Measurements from ENCODE around the gene BRD7.

BRD7 gene

GRCh38 chr16:50289950-50290764 lies 78.6 kb downstream of the BRD7 start:
- no peak for DNase-seq (ENCODE audit: low read depth)
- H3K4me1 ChIP-seq (ENCODE audit: control insufficient read depth, insufficient read depth, low read length), result no peaks in the 10 kb centered on the region
- H3K27me3 ChIP-seq (replicated peaks; ENCODE audit: control insufficient read depth, insufficient read depth, low read length), result no peaks in the 10 kb centered on the region
- H3K36me3 ChIP-seq (ENCODE audit: control insufficient read depth, insufficient read depth, low read length, severe bottlenecking), result peaks cover 2% of the 10 kb centered on the region
- H3K9me3 ChIP-seq (ENCODE audit: control insufficient read depth, low read length), result no peaks in the 10 kb centered on the region
- no peak overlapping the region for H3K4me3 ChIP-seq (ENCODE audit: low read length)
- no peak overlapping the region for H3K9ac ChIP-seq (ENCODE audit: low read length)

- Histone ChIP-seq H3K4me1 (ENCODE audit: control insufficient read depth, insufficient read depth, low read length) (no peaks in the 10 kb centered on the region), H3K27me3 (replicated peaks; ENCODE audit: control insufficient read depth, insufficient read depth, low read length) (no peaks in the 10 kb centered on the region), H3K9ac (ENCODE audit: low read length) (no peak overlapping the region), H3K36me3 (ENCODE audit: control insufficient read depth, insufficient read depth, low read length, severe bottlenecking) (peaks cover 2% of the 10 kb centered on the region), H3K9me3 (ENCODE audit: control insufficient read depth, low read length) (no peaks in the 10 kb centered on the region), H3K4me3 (ENCODE audit: low read length) (no peak overlapping the region)
- no peak for DNase-seq (ENCODE audit: low read depth)
Measured at GRCh38 chr16:50288920-50289319, 79.9 kb downstream of the BRD7 start.

DNA sequence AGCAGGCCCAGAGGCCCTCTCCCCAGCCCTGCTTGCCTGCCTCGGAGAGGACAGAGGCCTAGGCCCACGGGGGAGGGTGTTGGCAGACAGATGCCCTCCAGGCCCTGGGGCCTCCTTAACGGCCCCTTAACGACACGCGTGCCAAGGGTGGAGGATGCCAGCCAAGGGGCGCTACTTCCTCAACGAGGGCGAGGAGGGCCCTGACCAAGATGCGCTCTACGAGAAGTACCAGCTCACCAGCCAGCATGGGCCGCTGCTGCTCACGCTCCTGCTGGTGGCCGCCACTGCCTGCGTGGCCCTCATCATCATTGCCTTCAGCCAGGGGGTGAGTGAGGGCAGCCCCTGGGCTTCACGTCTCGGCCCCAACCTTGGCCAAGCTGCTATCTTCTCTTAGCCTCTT lies 80.8 kb downstream of the BRD7 start:
- H3K27me3 ChIP-seq (replicated peaks; ENCODE audit: control insufficient read depth, insufficient read depth, low read length), result no peaks in the 10 kb centered on the region
- no peaks in the 10 kb centered on the region for H3K36me3 ChIP-seq (ENCODE audit: control insufficient read depth, insufficient read depth, low read length, severe bottlenecking)
- H3K9me3 ChIP-seq (ENCODE audit: control insufficient read depth, low read length), result no peaks in the 10 kb centered on the region
- no peaks in the 10 kb centered on the region for H3K4me1 ChIP-seq (ENCODE audit: control insufficient read depth, insufficient read depth, low read length)
- DNase-seq (ENCODE audit: low read depth), result no peak
- no peak overlapping the region for H3K4me3 ChIP-seq (ENCODE audit: low read length)
- no peak overlapping the region for H3K9ac ChIP-seq (ENCODE audit: low read length)

- Histone ChIP-seq H3K36me3 (ENCODE audit: control insufficient read depth, insufficient read depth, low read length, severe bottlenecking) (no peaks in the 10 kb centered on the region), H3K9me3 (ENCODE audit: control insufficient read depth, low read length) (no peaks in the 10 kb centered on the region), H3K27me3 (replicated peaks; ENCODE audit: control insufficient read depth, insufficient read depth, low read length) (no peaks in the 10 kb centered on the region), H3K4me1 (ENCODE audit: control insufficient read depth, insufficient read depth, low read length) (peaks cover 8% of the 10 kb centered on the region), H3K9ac (ENCODE audit: low read length) (no peak overlapping the region), H3K4me3 (ENCODE audit: low read length) (no peak overlapping the region)
- no peak for DNase-seq (ENCODE audit: low read depth)
Measured at GRCh38 chr16:50286681-50287080, 82.1 kb downstream of the BRD7 start.

DNA sequence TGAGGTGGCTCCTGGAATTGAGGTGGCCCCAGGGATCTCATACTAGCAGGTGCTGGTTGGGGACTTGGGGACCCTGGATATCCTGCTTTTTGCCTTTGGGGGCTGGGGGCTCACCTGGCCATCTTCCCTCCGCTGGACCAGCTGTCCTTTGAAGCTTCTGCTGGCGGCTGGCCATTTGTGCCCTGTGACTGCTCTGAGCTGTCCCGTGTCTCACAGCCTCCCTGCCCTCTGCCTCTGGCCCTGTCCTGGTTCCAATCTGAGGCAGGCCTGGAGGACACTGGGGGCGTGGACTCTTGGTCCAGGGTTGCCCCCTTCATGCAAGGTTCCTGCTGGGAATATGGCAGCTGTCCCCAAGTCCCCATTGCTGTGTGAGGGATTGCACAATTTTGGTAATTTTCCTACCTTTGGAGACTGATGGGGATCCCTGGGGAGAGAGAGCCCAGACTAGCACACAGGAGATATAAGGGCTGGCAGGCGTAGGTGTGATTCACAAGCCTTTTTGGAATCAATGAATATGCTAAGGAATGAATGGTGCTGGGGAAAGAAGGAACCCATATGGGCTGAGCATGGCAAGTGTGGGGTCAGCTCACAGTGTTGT lies 83.3 kb downstream of the BRD7 start:
- no peak overlapping the region for H3K4me3 ChIP-seq (ENCODE audit: low read length)
- DNase-seq (ENCODE audit: low read depth), result no peak
- peaks cover 12% of the 10 kb centered on the region for H3K4me1 ChIP-seq (ENCODE audit: control insufficient read depth, insufficient read depth, low read length)
- H3K27me3 ChIP-seq (replicated peaks; ENCODE audit: control insufficient read depth, insufficient read depth, low read length), result no peaks in the 10 kb centered on the region
- H3K9ac ChIP-seq (ENCODE audit: low read length), result no peak overlapping the region
- peaks cover under 1% of the 10 kb centered on the region for H3K9me3 ChIP-seq (ENCODE audit: control insufficient read depth, low read length)
- no peaks in the 10 kb centered on the region for H3K36me3 ChIP-seq (ENCODE audit: control insufficient read depth, insufficient read depth, low read length, severe bottlenecking)

- Histone ChIP-seq H3K9me3 (ENCODE audit: control insufficient read depth, low read length) (peaks cover 3% of the 10 kb centered on the region), H3K4me1 (ENCODE audit: control insufficient read depth, insufficient read depth, low read length) (peaks cover 12% of the 10 kb centered on the region), H3K9ac (ENCODE audit: low read length) (no peak overlapping the region), H3K36me3 (ENCODE audit: control insufficient read depth, insufficient read depth, low read length, severe bottlenecking) (no peaks in the 10 kb centered on the region), H3K27me3 (replicated peaks; ENCODE audit: control insufficient read depth, insufficient read depth, low read length) (no peaks in the 10 kb centered on the region), H3K4me3 (ENCODE audit: low read length) (no peak overlapping the region)
- DNase-seq (ENCODE audit: low read depth), result no peak
Measured at GRCh38 chr16:50284131-50284911, 84.5 kb downstream of the BRD7 start.

GRCh38 chr16:50282955-50283631 lies 85.7 kb downstream of the BRD7 start:
- Histone ChIP-seq H3K36me3 (ENCODE audit: control insufficient read depth, insufficient read depth, low read length, severe bottlenecking) (no peaks in the 10 kb centered on the region), H3K9me3 (ENCODE audit: control insufficient read depth, low read length) (peaks cover 3% of the 10 kb centered on the region), H3K27me3 (replicated peaks; ENCODE audit: control insufficient read depth, insufficient read depth, low read length) (no peaks in the 10 kb centered on the region), H3K9ac (ENCODE audit: low read length) (no peak overlapping the region), H3K4me1 (ENCODE audit: control insufficient read depth, insufficient read depth, low read length) (peaks cover 12% of the 10 kb centered on the region), H3K4me3 (ENCODE audit: low read length) (no peak overlapping the region)
- DNase-seq (ENCODE audit: low read depth), result no peak

DNA sequence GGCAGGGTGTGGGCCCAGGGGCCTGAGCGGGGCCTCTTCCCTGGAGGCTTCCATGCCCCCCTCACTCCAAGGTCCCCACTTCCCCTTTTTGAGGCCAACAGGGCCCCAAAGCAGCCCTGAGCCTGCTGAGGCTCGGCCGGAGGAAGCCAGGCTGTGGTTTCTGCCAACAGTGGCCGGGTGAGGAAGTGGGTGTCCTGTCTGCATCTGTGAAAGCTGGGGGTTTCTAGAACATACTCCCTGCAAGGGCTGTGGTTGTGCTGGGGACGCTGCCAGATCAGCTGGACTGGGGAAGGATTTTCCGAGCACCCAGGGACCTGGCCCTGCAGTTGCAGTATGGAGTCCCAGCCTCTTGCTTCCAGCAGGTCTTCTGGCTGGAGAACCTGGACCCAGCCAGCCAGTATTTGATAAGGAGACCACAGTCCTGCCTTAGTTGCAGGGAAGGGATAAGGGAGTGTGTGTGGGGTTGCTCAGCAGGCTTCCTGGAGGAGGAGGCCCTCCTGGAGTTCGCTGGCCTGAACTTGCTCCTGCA lies 86.7 kb downstream of the BRD7 start:
- DNase-seq (ENCODE audit: low read depth), result no peak
- H3K4me1 ChIP-seq (ENCODE audit: control insufficient read depth, insufficient read depth, low read length), result peaks cover 12% of the 10 kb centered on the region
- H3K9me3 ChIP-seq (ENCODE audit: control insufficient read depth, low read length), result peaks cover 3% of the 10 kb centered on the region
- H3K9ac ChIP-seq (ENCODE audit: low read length), result peak overlapping the region; percentile 55
- no peak overlapping the region for H3K4me3 ChIP-seq (ENCODE audit: low read length)
- no peaks in the 10 kb centered on the region for H3K27me3 ChIP-seq (replicated peaks; ENCODE audit: control insufficient read depth, insufficient read depth, low read length)
- no peaks in the 10 kb centered on the region for H3K36me3 ChIP-seq (ENCODE audit: control insufficient read depth, insufficient read depth, low read length, severe bottlenecking)

GRCh38 chr16:50281391-50282009 lies 87.3 kb downstream of the BRD7 start:
- Histone ChIP-seq H3K4me1 (ENCODE audit: control insufficient read depth, insufficient read depth, low read length) (peaks cover 12% of the 10 kb centered on the region), H3K4me3 (ENCODE audit: low read length) (no peak overlapping the region), H3K9ac (ENCODE audit: low read length) (peak overlapping the region; percentile 55), H3K27me3 (replicated peaks; ENCODE audit: control insufficient read depth, insufficient read depth, low read length) (no peaks in the 10 kb centered on the region), H3K9me3 (ENCODE audit: control insufficient read depth, low read length) (peaks cover 3% of the 10 kb centered on the region), H3K36me3 (ENCODE audit: control insufficient read depth, insufficient read depth, low read length, severe bottlenecking) (no peaks in the 10 kb centered on the region)
- no peak for DNase-seq (ENCODE audit: low read depth)

DNA sequence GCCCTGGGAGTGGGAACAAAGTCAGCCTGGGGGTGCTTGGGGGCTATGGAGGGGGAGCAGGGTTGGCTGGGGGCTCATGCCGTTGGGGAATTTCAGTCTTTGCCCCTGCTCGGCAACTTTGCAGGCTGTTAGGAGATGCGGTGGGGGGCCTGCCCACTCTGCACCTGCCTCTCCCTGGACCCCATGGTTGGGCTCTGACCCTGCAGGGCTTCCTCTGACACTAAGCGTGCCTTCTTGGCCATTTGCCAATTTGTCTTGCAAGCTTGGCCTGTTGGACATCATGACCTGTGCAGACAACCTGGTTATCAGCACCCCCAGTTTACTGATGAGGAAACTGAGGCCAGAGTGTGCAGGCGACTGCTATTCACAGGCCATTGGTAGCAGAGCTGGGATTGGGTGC lies 87.9 kb downstream of the BRD7 start:
- Histone ChIP-seq H3K9ac (ENCODE audit: low read length) (no peak overlapping the region), H3K9me3 (ENCODE audit: control insufficient read depth, low read length) (peaks cover 3% of the 10 kb centered on the region), H3K36me3 (ENCODE audit: control insufficient read depth, insufficient read depth, low read length, severe bottlenecking) (no peaks in the 10 kb centered on the region), H3K4me1 (ENCODE audit: control insufficient read depth, insufficient read depth, low read length) (peaks cover 12% of the 10 kb centered on the region), H3K27me3 (replicated peaks; ENCODE audit: control insufficient read depth, insufficient read depth, low read length) (no peaks in the 10 kb centered on the region), H3K4me3 (ENCODE audit: low read length) (no peak overlapping the region)
- no peak for DNase-seq (ENCODE audit: low read depth)

All from adipocyte (in vitro differentiated cells).